Measurements from ENCODE around the gene ENPP6. TPM values are rescaled to one million over a fixed set of nuclear protein-coding genes. Genes with fewer than 3 reads are reported as not detected.

ENPP6 gene
- polyA plus RNA-seq, 1 of the 3 experiments (the other 2 are of a cell fraction): not detected

DNA sequence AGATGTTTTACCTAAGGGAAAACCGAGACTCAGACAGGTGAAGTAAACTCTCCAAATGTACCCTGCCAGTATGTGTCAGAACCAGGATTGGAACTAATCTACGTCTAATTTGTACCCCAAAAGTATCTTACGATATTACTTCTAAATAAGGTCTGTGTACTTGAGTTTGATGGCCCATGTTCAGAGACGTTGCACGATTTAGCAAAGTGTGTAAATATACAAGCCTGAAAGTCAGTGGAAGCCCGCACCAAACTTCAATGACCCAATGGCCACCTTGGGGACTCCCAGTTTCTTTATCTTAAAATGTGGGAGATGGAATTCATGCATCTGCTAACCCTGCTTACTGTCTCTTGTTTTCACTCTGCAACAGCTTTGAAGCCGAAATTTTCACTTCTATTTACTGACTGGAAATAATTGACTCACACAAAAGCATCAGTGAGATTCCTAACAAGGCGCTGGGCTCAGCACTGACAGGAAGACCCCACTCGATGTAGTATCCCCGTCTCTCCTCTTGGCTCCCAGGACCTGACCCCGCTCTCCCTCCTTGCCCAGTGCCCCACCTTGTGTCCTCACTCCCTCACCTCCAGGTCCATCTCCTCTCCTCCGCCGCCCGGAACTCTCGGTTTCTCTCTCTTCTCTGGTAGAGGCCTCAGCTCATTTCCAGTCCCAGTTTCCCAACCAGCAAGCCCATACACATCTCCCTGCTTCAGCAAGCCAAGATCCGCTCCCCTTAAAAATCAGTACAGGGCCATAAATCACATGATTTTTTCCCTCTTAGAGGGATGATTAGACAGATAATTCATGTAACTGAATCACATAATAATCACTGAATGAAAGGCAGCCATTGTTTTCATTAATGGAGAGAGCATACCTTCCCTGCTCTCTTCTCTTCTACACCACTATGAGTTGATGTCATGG is 42.8 kb downstream of the ENPP6 start:
- no peak overlapping the region for H3K4me3 ChIP-seq (ENCODE audit: low read depth in 2 of 2, low read length in 1 of 2)
- no peaks in the 10 kb centered on the region; a peak in 1 of 4 replicates for H3K4me1 ChIP-seq (ENCODE audit: control insufficient read depth in 1 of 2, insufficient read depth in 2 of 2, low read depth in 1 of 2, low read length in 1 of 2)
- ChIA-PET POLR2A (no interaction called here), CTCF (no interaction called here)
- no peaks in the 10 kb centered on the region for H3K36me3 ChIP-seq (replicated peaks in 1 of 2; ENCODE audit: control insufficient read depth in 1 of 2, insufficient read depth in 2 of 2, low read length in 1 of 2)
- no peak overlapping the region for H2AFZ ChIP-seq (ENCODE audit: low read depth)
- H3K27ac ChIP-seq (ENCODE audit: low read depth in 2 of 2, low read length in 1 of 2): no peak overlapping the region
- no peaks in the 10 kb centered on the region for H3F3A ChIP-seq (replicated peaks; ENCODE audit: insufficient read depth)
- no peaks in the 10 kb centered on the region for H3K9me2 ChIP-seq
- 53% methylated on average over 16 of the region's 16 CpGs for WGBS (ENCODE audit: low lambda C conversion rate)
- no peak overlapping the region for H3K4me2 ChIP-seq
- H3K27me3 ChIP-seq (ENCODE audit: insufficient read depth): no peaks in the 10 kb centered on the region
- H3K9me3 ChIP-seq: no peaks in the 10 kb centered on the region
- no peak overlapping the region for H3K9ac ChIP-seq
- no peaks in the 10 kb centered on the region for H3K79me2 ChIP-seq (ENCODE audit: insufficient read depth)
- H4K20me1 ChIP-seq (ENCODE audit: insufficient read depth): no peaks in the 10 kb centered on the region
- no peak for DNase-seq
- TF ChIP-seq JUND (IDR thresholded peaks at IDR 0.05): no peak
- TF ChIP-seq, protein P1, sequence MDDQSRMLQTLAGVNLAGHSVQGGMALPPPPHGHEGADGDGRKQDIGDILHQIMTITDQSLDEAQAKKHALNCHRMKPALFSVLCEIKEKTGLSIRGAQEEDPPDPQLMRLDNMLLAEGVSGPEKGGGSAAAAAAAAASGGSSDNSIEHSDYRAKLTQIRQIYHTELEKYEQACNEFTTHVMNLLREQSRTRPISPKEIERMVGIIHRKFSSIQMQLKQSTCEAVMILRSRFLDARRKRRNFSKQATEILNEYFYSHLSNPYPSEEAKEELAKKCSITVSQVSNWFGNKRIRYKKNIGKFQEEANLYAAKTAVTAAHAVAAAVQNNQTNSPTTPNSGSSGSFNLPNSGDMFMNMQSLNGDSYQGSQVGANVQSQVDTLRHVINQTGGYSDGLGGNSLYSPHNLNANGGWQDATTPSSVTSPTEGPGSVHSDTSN (IDR thresholded peaks at IDR 0.05): no peak
- TF ChIP-seq, protein P2, sequence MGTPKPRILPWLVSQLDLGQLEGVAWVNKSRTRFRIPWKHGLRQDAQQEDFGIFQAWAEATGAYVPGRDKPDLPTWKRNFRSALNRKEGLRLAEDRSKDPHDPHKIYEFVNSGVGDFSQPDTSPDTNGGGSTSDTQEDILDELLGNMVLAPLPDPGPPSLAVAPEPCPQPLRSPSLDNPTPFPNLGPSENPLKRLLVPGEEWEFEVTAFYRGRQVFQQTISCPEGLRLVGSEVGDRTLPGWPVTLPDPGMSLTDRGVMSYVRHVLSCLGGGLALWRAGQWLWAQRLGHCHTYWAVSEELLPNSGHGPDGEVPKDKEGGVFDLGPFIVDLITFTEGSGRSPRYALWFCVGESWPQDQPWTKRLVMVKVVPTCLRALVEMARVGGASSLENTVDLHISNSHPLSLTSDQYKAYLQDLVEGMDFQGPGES (IDR thresholded peaks at IDR 0.05; ENCODE audit: low read depth, low read length): no peak
- no peak for TF ChIP-seq ELF1 (IDR thresholded peaks at IDR 0.05)
- TF ChIP-seq FOSL2 (IDR thresholded peaks at IDR 0.05; ENCODE audit: borderline replicate concordance, low read depth): no peak
- TF ChIP-seq RXRA (IDR thresholded peaks at IDR 0.05; ENCODE audit: borderline replicate concordance, low read depth): no peak
- no peak for TF ChIP-seq RFX5 (IDR thresholded peaks at IDR 0.05; ENCODE audit: low read length)
- TF ChIP-seq GABPA (IDR thresholded peaks at IDR 0.05; ENCODE audit: low read depth): no peak
- no peak for TF ChIP-seq CHD2 (IDR thresholded peaks at IDR 0.05; ENCODE audit: low read length, partially characterized antibody)

DNA sequence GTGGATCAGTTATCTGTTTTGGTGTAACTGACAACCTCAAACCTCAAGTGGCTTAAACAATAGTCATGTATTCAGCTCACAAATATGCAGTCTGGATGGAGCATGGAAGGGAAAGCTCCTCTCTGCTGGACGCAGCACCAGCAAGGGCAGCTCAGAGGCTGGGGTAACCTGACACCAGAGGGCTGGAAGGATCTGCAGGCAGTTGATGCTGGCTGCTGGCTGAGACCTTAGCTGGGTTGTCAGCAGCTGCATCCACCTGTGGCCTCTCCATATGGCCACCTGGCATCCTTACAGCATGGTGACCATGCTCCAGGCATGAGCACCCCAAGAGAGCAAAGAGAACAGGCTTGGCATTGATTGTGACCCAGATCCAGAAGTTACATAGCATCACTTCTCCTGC is 46.7 kb downstream of the ENPP6 start:
- ChIA-PET CTCF (interaction anchor here (0.9 to 1.2 kb wide), 2 partner anchors 71 to 331 kb away, joined by 3 to 4 read pairs; no protein-coding TSS in a partner anchor), POLR2A (no interaction called here)
- H3K27ac ChIP-seq (ENCODE audit: low read depth in 2 of 2, low read length in 1 of 2): no peak overlapping the region
- WGBS (ENCODE audit: low lambda C conversion rate): no CpG with 5 or more reads among the region's 1 CpG
- H3K4me2 ChIP-seq: no peak overlapping the region
- H2AFZ ChIP-seq (ENCODE audit: low read depth): no peak overlapping the region
- H3K9ac ChIP-seq: no peak overlapping the region
- H3K36me3 ChIP-seq (replicated peaks in 1 of 2; ENCODE audit: control insufficient read depth in 1 of 2, insufficient read depth in 2 of 2, low read length in 1 of 2): no peaks in the 10 kb centered on the region
- H3K79me2 ChIP-seq (ENCODE audit: insufficient read depth): no peaks in the 10 kb centered on the region
- no peak for DNase-seq
- H3K4me1 ChIP-seq (ENCODE audit: control insufficient read depth in 1 of 2, insufficient read depth in 2 of 2, low read depth in 1 of 2, low read length in 1 of 2): peaks cover 0 to 3% of the 10 kb centered on the region in 2 experiments; a peak in 1 of 4 replicates
- H3K4me3 ChIP-seq (ENCODE audit: low read depth in 2 of 2, low read length in 1 of 2): no peak overlapping the region
- no peaks in the 10 kb centered on the region for H3K9me3 ChIP-seq
- H3K27me3 ChIP-seq (ENCODE audit: insufficient read depth): no peaks in the 10 kb centered on the region
- H3K9me2 ChIP-seq: no peaks in the 10 kb centered on the region
- H3F3A ChIP-seq (replicated peaks; ENCODE audit: insufficient read depth): no peaks in the 10 kb centered on the region
- H4K20me1 ChIP-seq (ENCODE audit: insufficient read depth): no peaks in the 10 kb centered on the region
- TF ChIP-seq TAF1 (IDR thresholded peaks at IDR 0.05; ENCODE audit: borderline replicate concordance, low read depth, low read length) (no peak), NFIC (IDR thresholded peaks at IDR 0.05; ENCODE audit: borderline replicate concordance) (no peak), FOXM1 (IDR thresholded peaks at IDR 0.05; ENCODE audit: low read depth) (no peak), ELF1 (IDR thresholded peaks at IDR 0.05) (no peak), RXRA (IDR thresholded peaks at IDR 0.05; ENCODE audit: borderline replicate concordance, low read depth) (no peak), GABPA (IDR thresholded peaks at IDR 0.05; ENCODE audit: low read depth) (no peak), JUND (IDR thresholded peaks at IDR 0.05) (no peak), GATA2 (CRISPR knock-in tag; IDR thresholded peaks at IDR 0.05) (no peak), RCOR1 (IDR thresholded peaks at IDR 0.05; ENCODE audit: low read length) (no peak), TEAD4 (IDR thresholded peaks at IDR 0.05; ENCODE audit: borderline replicate concordance, insufficient read depth) (no peak), YY1 (IDR thresholded peaks at IDR 0.05; ENCODE audit: low read depth) (no peak), MXI1 (IDR thresholded peaks at IDR 0.05; ENCODE audit: low read depth, low read length) (no peak)
- TF ChIP-seq, protein P1 (IDR thresholded peaks at IDR 0.05): no peak
- TF ChIP-seq, protein P2 (IDR thresholded peaks at IDR 0.05; ENCODE audit: low read depth, low read length): no peak
- TF ChIP-seq, protein P3, sequence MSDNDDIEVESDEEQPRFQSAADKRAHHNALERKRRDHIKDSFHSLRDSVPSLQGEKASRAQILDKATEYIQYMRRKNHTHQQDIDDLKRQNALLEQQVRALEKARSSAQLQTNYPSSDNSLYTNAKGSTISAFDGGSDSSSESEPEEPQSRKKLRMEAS (IDR thresholded peaks at IDR 0.05; ENCODE audit: low read depth): no peak
- TF ChIP-seq, protein P4, sequence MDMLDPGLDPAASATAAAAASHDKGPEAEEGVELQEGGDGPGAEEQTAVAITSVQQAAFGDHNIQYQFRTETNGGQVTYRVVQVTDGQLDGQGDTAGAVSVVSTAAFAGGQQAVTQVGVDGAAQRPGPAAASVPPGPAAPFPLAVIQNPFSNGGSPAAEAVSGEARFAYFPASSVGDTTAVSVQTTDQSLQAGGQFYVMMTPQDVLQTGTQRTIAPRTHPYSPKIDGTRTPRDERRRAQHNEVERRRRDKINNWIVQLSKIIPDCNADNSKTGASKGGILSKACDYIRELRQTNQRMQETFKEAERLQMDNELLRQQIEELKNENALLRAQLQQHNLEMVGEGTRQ (IDR thresholded peaks at IDR 0.05; ENCODE audit: borderline replicate concordance, low read depth, low read length): no peak
- TF ChIP-seq, protein P5, sequence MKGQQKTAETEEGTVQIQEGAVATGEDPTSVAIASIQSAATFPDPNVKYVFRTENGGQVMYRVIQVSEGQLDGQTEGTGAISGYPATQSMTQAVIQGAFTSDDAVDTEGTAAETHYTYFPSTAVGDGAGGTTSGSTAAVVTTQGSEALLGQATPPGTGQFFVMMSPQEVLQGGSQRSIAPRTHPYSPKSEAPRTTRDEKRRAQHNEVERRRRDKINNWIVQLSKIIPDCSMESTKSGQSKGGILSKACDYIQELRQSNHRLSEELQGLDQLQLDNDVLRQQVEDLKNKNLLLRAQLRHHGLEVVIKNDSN (IDR thresholded peaks at IDR 0.05; ENCODE audit: borderline replicate concordance, low read depth): no peak

Data from SK-N-SH (cell line).